Neural cell (in vitro differentiated cells): ENCODE results near the gene PCNX2. TPM values are rescaled to one million over a fixed set of nuclear protein-coding genes. Genes with fewer than 3 reads are reported as not detected.
A peak's percentile ranks its signal among the peaks of the same experiment; 100 is the strongest.

Experiments used
- H2AFZ ChIP-seq: fragments of 200-600, 300-800 bp; sonication (generic), shearing (Covaris generic); 2 replicates; pipeline ENCODE4 v1.6.0; 2014; ENCODE audit warnings: low read depth, mild to moderate bottlenecking, antibody characterized with exemption, low read length, moderate library complexity
- H3F3A ChIP-seq: fragments of 200-600 bp; shearing (Covaris generic); 2 replicates; pipeline ENCODE4 v1.6.1; 2016; ENCODE audit warnings: mild to moderate bottlenecking, moderate library complexity, mixed read lengths, antibody characterized with exemption, low read length; ENCODE audit not compliant: insufficient read depth, poor library complexity, severe bottlenecking
- H3K27ac ChIP-seq: fragments of 200-600, 300-800 bp; sonication (generic), shearing (Covaris generic); 2 replicates; pipeline ENCODE4 v1.5.1; 2014; ENCODE audit warnings: mild to moderate bottlenecking, low read length, moderate library complexity
- H3K27me3 ChIP-seq: fragments of 300-800, 200-600 bp; sonication (generic), shearing (Covaris generic); 2 replicates; pipeline ENCODE4 v1.6.0; 2014; ENCODE audit warnings: mild to moderate bottlenecking, low read depth, low read length, moderate library complexity; ENCODE audit not compliant: insufficient read depth
- H3K36me3 ChIP-seq: fragments of 300-800, 200-600 bp; sonication (generic), shearing (Covaris generic); 2 replicates; pipeline ENCODE4 v1.5.1; 2014; ENCODE audit warnings: mild to moderate bottlenecking, antibody characterized with exemption, low read length, moderate library complexity; ENCODE audit not compliant: insufficient read depth
- H3K4me2 ChIP-seq: fragments of 300-800, 200-600 bp; sonication (generic), shearing (Covaris generic); 2 replicates; pipeline ENCODE4 v1.6.0; 2014; ENCODE audit warnings: mild to moderate bottlenecking, low read length
- H3K4me3 ChIP-seq: fragments of 300-800, 200-600 bp; sonication (generic), shearing (Covaris generic); 2 replicates; pipeline ENCODE4 v1.5.1; 2014; ENCODE audit warnings: mild to moderate bottlenecking, low read length, moderate library complexity
- H3K79me2 ChIP-seq: fragments of 200-600 bp; shearing (Covaris generic); replicated peaks from 2 replicates; pipeline ENCODE4 v1.6.0; 2014; ENCODE audit warnings: mild to moderate bottlenecking, low read length, moderate library complexity; ENCODE audit not compliant: insufficient read depth
- H3K9ac ChIP-seq: fragments of 300-800, 200-600 bp; sonication (generic), shearing (Covaris generic); 2 replicates; pipeline ENCODE4 v1.6.1; 2016; ENCODE audit warnings: mild to moderate bottlenecking, low read length, mixed read lengths
- H3K9me2 ChIP-seq: fragments of 200-600 bp; shearing (Covaris generic); 2 replicates; pipeline ENCODE4 v1.6.1; 2016; ENCODE audit warnings: mild to moderate bottlenecking, low read length, mixed read lengths; ENCODE audit not compliant: insufficient read depth
- H3K9me3 ChIP-seq: fragments of 200-600, 300-800 bp; sonication (generic), shearing (Covaris generic); 2 replicates; pipeline ENCODE4 v1.6.1; 2016; ENCODE audit warnings: mild to moderate bottlenecking, mixed run types, low read length, moderate library complexity, mixed read lengths
- H4K20me1 ChIP-seq: fragments of 200-600 bp; shearing (Covaris generic); 2 replicates; pipeline ENCODE4 v1.6.1; 2016; ENCODE audit warnings: mild to moderate bottlenecking, mixed run types; ENCODE audit not compliant: insufficient read depth
- CTCF ChIP-seq: fragments of 450-650 bp; IDR thresholded peaks from 2 replicates; pipeline ENCODE4 v1.5.1; 2014; ENCODE audit warnings: antibody characterized with exemption, mild to moderate bottlenecking, moderate library complexity; ENCODE audit not compliant: poor library complexity, severe bottlenecking
- EP300 ChIP-seq: fragments of 450-650 bp; conservative IDR thresholded peaks from 2 replicates; pipeline ENCODE4 v1.6.1; 2014; ENCODE audit warnings: antibody characterized with exemption, mild to moderate bottlenecking, moderate library complexity; ENCODE audit not compliant: poor library complexity, severe bottlenecking
- EZH2 ChIP-seq: fragments of 200-600, 300-800 bp; shearing (Covaris generic), sonication (generic); IDR thresholded peaks from 2 replicates; pipeline ENCODE4 v1.6.1; 2014; ENCODE audit warnings: antibody characterized with exemption, low read length, borderline replicate concordance, mild to moderate bottlenecking; ENCODE audit not compliant: insufficient read depth, poor library complexity, severe bottlenecking
- MXI1 ChIP-seq: fragments of 450-650 bp; conservative IDR thresholded peaks from 2 replicates; pipeline ENCODE4 v1.6.1; 2014; ENCODE audit warnings: antibody characterized with exemption, mild to moderate bottlenecking; ENCODE audit not compliant: poor library complexity, severe bottlenecking
- POLR2AphosphoS5 ChIP-seq: IDR thresholded peaks from 2 replicates; pipeline ENCODE4 v1.6.1; 2012
- RAD21 ChIP-seq: fragments of 450-650 bp; conservative IDR thresholded peaks from 2 replicates; pipeline ENCODE4 v1.6.1; 2014; ENCODE audit warnings: antibody characterized with exemption, mild to moderate bottlenecking, moderate library complexity
- SMC3 ChIP-seq: fragments of 450-650 bp; conservative IDR thresholded peaks from 2 replicates; pipeline ENCODE4 v1.6.1; 2014; ENCODE audit warnings: antibody characterized with exemption, mild to moderate bottlenecking, moderate library complexity; ENCODE audit not compliant: poor library complexity
- TAF1 ChIP-seq: IDR thresholded peaks from 2 replicates; pipeline ENCODE4 v1.6.1; 2012; ENCODE audit warnings: low read depth
- polyA plus RNA-seq: library from polyadenylated mRNA; depleted of rRNA; stranded (reverse); fragments of >200 nt; gene quantifications from 2 replicates; pipeline ENCODE4 v1.2.3, GENCODE V29; 2014
- TF ChIP-seq, protein P1 (sequence below): IDR thresholded peaks from 2 replicates; pipeline ENCODE4 v1.6.1; 2012; ENCODE audit warnings: borderline replicate concordance

Gene PCNX2
- polyA plus RNA-seq, 1 donor from 2014 or later: 17.2 TPM

DNA sequence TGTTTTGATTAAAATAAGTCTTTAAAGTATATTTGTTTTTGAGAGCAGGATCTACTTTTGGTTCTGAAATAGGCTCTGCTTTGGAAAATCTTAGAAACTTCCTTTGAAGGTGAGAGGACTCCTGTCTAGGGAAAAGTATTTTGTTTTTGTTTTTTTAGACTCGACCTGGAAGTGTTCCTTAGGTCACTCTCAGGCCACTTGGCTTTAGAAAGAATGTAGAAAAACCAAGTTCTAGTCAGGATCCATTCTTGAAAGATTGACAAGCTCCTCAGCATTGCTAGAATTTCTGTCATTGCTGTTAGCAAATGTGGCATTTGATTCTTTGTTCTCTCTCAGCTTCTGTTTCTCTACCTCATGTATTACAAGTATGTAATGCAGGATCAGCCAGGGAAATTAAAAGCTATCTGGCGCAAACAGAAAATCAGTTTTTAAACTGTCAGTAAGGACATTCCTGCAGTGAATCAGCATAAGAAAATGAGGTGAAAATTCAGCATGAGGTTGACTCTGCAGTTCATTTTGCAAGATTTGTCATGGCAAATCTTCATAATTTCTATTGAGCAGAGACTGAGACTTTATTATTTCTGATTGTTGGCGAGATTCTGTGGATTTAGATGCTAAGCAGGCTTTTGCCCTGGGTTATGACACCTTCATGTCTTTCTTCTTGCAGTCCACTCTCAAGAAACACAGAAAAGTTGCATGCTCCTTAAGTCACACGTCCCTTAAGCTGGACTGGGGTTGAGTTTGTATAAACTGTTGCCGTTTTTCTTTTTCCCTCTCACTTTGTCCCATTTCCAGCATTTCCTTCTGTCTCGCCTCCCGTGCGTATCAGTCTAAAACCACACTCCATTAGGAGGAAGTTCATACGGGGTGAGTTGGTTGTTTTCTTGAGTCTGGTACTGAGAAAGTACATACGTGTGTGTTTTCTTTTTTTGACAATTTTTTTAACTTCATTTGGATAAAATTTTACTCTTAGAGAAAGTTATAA, 332.5 kb downstream of the PCNX2 start:
- Histone ChIP-seq H2AFZ (no peak overlapping the region), H3K27ac (peak overlapping the region; percentile 17), H3K4me3 (peak overlapping the region; percentile 3), H3K9me2 (no peaks in the 10 kb centered on the region), H3K36me3 (peaks cover 7% of the 10 kb centered on the region), H3K27me3 (no peaks in the 10 kb centered on the region), H3K9ac (peak overlapping the region; percentile 2), H3K4me2 (no peak overlapping the region), H4K20me1 (no peaks in the 10 kb centered on the region), H3K9me3 (no peaks in the 10 kb centered on the region), H3F3A (no peaks in the 10 kb centered on the region), H3K79me2 (no peaks in the 10 kb centered on the region)
- TF ChIP-seq SMC3 (no peak), TAF1 (no peak), EZH2 (no peak), POLR2AphosphoS5 (no peak)

- no peak overlapping the region for H2AFZ ChIP-seq
- H3F3A ChIP-seq: no peaks in the 10 kb centered on the region
- H3K9me3 ChIP-seq: no peaks in the 10 kb centered on the region
- H4K20me1 ChIP-seq: no peaks in the 10 kb centered on the region
- no peaks in the 10 kb centered on the region for H3K9me2 ChIP-seq
- no peak overlapping the region for H3K9ac ChIP-seq
- no peak overlapping the region for H3K4me2 ChIP-seq
- no peak overlapping the region for H3K27ac ChIP-seq
- H3K4me3 ChIP-seq: no peak overlapping the region
- peaks cover 11% of the 10 kb centered on the region for H3K79me2 ChIP-seq
- H3K27me3 ChIP-seq: no peaks in the 10 kb centered on the region
- TF ChIP-seq, protein P1, sequence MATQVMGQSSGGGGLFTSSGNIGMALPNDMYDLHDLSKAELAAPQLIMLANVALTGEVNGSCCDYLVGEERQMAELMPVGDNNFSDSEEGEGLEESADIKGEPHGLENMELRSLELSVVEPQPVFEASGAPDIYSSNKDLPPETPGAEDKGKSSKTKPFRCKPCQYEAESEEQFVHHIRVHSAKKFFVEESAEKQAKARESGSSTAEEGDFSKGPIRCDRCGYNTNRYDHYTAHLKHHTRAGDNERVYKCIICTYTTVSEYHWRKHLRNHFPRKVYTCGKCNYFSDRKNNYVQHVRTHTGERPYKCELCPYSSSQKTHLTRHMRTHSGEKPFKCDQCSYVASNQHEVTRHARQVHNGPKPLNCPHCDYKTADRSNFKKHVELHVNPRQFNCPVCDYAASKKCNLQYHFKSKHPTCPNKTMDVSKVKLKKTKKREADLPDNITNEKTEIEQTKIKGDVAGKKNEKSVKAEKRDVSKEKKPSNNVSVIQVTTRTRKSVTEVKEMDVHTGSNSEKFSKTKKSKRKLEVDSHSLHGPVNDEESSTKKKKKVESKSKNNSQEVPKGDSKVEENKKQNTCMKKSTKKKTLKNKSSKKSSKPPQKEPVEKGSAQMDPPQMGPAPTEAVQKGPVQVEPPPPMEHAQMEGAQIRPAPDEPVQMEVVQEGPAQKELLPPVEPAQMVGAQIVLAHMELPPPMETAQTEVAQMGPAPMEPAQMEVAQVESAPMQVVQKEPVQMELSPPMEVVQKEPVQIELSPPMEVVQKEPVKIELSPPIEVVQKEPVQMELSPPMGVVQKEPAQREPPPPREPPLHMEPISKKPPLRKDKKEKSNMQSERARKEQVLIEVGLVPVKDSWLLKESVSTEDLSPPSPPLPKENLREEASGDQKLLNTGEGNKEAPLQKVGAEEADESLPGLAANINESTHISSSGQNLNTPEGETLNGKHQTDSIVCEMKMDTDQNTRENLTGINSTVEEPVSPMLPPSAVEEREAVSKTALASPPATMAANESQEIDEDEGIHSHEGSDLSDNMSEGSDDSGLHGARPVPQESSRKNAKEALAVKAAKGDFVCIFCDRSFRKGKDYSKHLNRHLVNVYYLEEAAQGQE: no peak
- TF ChIP-seq SMC3 (no peak), MXI1 (no peak), EP300 (no peak), POLR2AphosphoS5 (no peak), RAD21 (no peak), TAF1 (no peak), EZH2 (no peak), CTCF (no peak)
- peaks cover 7% of the 10 kb centered on the region for H3K36me3 ChIP-seq
Measured at GRCh38 chr1:232958067-232958466, 337.5 kb downstream of the PCNX2 start.
